HG03108 (cell line): ENCODE results near the gene SCARB1.

ENCODE experiments used
- ATAC-seq: cut with Tn5 transposase; IDR thresholded peaks from one replicate; pipeline ENCODE4 v1.9.1; 2021; ENCODE audit warnings: moderate library complexity; ENCODE audit not compliant: unreplicated experiment

The SCARB1 gene

DNA sequence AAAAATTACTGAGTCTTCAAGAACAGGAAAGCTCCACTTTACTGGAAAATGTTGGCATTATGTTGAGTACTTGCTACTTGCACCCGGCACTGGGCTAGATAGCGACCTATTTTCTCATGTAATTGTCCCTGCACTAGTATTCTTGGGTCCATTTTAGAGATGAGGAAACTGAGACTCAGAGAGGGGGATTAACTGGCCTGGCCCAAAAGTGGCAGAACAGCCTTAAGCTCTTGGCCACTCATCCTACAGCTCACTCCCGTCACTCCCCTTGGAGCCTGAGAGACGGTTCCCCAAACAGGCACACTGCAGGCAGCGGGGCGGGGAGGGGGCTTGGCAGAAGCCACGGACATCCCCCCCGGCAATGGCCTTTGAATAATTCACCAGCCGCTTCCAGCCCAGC lies 113.9 kb downstream of the SCARB1 start:
- ATAC-seq, result no peak

- no peak for ATAC-seq
Observed at GRCh38 chr12:124747426-124748161, 116.1 kb downstream of the SCARB1 start.

DNA sequence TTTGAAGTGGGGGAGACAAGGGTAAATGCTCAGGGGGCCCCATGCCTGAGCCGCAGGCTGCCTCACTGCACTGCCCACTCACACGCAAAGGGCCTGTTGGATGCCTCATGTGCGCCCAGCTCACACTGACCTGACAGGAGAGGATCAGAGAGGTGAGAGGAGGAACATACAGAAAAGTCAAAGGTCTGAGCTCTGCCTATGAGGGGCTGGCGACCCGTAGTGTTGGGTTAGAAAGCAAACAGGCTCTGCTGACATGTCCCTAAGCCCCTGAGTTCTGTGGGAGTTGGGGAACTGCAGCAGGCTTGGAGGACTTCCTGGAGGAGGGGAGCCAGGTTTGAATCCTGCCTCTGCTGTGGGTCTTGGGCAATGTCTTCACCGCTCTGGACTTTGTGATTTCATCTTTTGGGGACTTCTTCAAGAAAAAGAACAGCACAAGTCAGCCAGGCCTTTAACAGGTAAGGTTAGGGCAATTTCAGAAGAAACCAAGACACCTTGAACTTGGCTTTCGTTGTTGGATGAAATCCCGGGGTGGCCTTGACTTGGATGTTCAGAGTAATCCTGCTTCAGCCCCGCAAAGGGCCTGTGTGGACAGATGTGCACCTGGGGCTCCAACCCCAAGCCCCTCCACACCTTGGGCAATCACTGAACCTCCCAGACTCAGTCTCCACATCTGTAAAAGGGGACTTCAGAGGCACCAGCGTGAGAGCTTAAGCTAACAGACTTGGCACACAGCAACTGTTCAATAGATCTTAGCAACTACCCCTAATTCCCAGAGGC lies 116.8 kb downstream of the SCARB1 start:
- ATAC-seq, result no peak

DNA sequence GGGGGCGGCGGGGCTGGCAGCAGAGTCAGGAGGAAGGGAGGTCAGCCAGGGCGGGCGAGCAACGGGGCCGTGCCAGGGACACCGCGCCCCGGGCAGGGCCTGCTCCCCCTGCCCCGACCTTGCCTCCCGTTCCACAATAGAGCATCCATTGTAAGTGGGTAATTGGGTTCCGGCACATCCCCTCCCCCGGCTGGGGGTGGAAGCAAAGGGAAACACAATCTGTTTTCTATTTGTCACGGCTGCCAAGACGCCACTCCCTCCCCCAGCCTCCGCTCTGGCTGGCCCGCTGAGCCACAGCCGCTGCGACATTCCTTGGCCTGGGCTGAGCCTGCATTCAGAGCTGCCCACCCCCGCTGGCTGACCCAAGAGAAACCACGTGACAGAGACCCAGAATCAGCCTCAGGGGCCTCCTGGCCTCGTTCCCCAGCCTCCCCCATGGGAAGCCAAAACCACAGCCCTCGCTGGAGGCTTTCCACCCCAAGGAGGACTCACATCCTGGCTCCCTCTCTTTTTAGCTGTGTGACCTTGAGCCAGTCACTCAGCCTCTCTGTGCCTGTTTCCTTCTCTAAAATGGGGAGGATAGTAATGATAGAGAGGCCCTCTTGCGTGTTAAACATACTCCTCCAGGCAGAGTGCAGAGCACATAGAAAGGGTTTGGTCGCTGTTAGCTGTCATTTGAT lies 117.6 kb downstream of the SCARB1 start:
- ATAC-seq, result no peak

GRCh38 chr12:124745465-124745890 lies 118.2 kb downstream of the SCARB1 start:
- ATAC-seq, result no peak

GRCh38 chr12:124744659-124745464 lies 118.8 kb downstream of the SCARB1 start:
- ATAC-seq, result no peak

DNA sequence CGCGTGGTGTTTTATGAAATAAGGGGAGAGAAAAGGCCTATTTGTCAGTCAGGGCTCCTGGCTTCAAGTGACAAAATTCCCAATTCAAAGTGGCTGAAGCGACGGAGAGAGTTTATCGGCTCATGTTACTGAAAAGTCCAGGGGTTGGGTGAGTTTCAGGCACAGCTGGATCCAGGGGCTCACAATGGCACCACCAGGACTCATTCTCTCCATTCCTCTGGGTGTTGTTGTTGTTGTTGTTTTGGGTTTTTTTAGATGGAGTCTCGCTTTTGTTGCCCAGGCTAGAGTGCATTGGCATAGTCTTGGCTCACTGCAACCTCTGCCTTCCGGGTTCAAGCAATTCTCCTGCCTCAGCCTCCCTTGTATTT lies 119.4 kb downstream of the SCARB1 start:
- ATAC-seq, result no peak

DNA sequence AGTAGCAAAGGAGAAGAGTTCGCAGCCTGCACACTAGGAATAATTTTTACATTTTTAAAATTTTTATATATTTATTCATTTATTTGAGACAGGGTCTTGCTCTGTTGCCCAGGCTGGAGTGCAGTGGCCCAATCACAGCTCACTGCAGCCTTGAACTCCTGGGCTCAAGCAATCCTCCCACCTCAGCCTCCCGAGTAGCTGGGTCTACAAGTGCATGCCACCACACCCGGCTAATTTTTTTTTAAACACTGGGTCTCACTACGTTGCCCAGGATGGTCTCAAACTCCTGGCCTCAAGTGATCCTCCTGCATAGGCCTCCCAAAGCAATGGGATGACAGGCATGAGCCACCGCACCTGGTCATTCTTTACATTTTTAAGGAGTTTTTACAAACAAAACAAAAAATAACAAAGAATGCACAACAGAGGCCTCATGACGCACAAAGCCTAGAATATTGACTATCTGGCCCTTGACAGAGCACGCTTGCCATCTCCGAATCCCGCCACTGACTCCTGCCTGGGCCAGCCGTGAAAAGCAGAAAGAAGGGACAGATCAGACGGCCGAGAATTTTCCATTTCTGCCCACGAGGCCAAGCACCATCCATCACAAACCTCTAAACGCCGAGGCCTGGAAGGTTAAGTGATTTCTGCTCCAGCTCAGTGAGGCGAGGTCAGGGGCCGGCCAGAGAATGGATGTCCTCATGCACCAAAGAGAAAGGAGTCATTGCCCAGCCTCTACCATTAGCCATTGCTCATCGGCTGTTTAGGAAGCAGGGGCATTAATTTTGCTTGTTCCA lies 120.0 kb downstream of the SCARB1 start:
- no peak for ATAC-seq

DNA sequence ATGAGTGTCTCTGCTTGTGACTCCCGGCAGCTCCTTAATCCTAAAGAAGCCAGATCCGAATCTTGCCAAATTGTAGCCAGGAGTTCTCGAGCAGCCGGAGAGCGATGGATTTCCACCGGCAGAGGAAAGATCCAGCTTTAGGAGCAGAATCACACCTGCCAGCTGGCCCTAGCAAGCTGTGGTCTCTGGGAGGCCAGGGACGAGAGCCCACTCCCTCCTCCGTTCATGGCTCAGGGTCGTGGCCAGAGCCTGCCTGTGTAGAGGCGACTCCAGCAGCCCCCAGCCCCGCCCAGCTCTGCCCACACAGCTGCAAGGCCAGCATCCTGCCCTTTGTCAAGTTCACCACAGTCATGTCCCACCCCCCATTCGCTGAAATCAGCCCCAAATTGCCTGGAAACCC lies 121.0 kb downstream of the SCARB1 start:
- ATAC-seq, result no peak

DNA sequence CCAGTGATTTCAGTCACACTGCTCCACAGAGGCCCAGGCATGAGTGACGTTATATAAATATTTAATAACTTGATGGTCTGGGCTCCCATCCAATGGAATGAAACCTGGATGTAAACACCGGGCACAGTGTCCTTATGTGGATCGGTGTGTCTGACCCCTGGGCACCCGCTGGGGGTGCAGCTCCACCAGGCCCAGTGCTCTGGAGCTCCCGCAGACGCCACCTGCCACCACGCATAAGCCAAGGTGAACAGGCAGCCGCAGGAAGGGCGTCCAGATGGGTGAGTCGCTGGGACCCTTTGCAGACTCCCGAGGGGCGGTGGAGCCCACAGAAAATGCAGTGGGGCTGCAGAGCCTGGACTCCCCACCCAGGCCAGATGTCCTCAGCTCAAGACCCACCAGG lies 121.6 kb downstream of the SCARB1 start:
- no peak for ATAC-seq

- ATAC-seq, result no peak
Observed at GRCh38 chr12:124741211-124741610, 122.5 kb downstream of the SCARB1 start.

GRCh38 chr12:124740691-124741137 lies 123.0 kb downstream of the SCARB1 start:
- ATAC-seq, result no peak

DNA sequence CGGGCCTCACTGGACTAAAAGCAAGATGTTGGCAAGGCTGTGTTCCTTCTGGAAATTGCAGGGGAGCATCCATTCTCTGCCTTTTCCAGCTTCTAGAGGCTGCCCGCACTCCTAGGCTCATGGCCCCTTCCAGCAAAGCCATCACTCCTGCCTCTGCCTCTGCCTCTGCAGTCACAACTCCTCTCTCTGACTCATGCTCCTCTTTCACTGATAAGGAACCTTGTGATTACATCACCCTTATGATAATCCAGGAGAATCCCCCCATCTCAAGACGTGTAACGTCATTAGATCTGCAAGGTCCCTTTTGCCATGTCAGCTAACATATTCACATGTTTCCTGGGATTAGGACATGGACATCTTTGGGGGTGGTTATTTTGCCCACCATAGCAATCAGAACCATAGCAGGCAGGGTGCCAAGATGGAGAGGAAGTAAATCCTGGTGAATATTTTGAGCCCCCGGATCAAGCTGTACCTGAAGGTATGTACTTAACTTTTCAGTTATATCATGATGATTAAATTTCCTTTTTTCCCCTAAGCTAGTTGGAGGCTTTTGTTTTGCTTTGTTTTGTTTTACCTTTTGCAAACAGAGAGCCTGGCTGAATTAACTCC lies 123.6 kb downstream of the SCARB1 start:
- no peak for ATAC-seq

DNA sequence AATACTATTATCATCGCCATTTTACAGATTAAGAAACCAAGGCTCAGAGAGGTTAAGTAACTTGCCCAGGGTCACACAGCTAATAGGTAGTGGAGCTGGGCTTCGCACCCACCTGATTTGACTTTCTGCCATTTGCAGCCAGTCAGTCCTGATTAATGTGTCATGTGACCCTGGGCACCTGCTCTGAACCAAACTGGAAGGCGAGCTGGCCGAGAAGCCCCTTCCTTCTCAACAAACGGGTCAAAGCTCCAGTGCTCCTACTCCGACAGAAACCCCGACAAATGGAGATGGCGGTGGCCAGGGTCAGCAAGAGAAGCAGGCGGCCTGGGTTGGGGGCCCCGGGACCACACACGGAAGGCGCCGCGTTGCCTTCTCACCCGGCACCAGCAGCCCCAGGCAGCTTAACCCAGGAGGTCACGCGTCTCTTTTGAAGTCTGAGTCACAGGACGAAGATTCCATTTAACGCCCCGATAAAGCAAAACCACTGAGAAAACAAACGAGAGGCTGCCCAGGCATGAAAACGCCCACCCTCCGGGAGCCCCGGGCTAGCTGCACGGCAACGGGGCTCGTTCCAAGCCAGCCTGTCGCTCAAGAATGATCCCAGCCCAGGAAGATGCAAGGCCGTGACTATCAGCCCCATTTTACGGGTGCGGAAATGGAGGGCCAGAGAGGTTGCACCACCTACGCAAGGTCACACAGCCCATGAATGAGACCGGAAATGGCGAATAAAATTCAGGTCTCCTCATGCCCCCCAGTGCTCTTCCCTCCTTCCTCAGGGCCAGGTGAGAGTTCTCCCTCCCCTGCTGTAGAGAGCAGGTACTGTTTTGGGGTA lies 124.8 kb downstream of the SCARB1 start:
- no peak for ATAC-seq

DNA sequence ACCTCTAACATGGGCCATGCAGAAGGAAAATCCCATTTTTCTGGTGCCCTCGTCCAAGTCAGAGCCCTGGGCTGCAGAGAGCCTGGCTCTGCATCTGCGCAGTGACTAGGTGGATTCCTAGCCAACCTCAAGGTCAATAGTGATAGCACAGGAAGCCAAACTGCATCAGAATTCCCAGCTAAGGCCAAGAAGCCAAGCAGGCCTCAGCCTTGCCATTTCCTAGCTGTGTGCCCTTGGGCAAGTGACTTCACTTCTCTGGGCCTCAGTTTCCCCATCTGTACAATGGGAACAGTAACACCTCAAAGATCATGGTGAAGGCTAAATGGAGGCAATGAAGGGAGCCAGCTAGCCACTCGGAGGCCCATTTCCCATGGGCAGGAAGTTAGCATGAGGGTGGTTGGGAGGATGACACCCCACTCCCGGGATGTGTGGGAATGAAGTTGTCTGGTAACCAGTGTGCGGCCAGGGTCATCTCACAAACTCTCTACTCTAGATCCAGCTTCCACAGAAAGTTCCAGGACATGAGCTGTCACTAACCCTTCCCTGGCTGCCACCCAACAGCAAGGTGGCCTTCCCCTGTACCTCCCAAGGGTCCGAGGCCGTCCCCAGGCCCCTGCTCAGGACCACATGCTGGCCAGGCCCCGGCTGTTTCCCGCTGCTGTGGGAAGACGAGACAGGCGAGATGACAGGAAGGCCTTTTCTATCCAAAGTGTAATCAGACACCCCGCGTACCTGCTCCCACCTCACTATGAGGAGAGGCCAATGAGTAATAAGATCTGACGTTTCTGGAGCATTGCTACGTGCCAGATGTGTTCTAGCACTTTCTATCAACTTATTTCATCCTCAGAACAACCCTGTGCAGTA lies 125.7 kb downstream of the SCARB1 start:
- no peak for ATAC-seq

DNA sequence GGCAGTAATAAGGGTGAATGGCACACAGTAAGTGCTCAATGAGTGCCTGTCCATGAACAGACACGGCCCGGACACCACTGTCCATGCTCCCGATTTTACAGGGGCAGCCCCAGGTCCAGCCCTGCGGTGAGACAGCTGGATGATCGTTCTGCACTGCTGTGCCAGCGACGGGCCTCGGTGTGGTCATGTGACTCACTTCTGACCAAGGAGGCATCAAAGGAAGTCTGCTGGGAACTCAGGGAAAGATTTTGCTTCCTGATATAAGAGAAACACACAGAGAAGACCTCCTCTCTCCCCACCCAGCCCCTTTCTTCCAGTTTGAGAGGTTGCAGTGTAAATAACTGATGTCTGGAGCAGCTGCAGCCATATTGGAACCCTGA lies 126.6 kb downstream of the SCARB1 start:
- ATAC-seq, result no peak

GRCh38 chr12:124736115-124737039 lies 127.3 kb downstream of the SCARB1 start:
- ATAC-seq, result no peak
